Tibial artery (tissue), 4 donors: Measurements from ENCODE around the gene ASPSCR1.
A peak's percentile ranks its signal among the peaks of the same experiment; 100 is the strongest.
"Not testable (repeated sequence)": the region's sequence is repeated elsewhere in the genome, so short reads cannot be mapped to it uniquely, and the experiment has no call there.

ENCODE experiments used
- DNase-seq, 2 donors: peaks; one replicate each; pipeline ENCODE4 v3.0.0-alpha.2; 2019
- H3K27ac ChIP-seq, 2 donors: fragments of 200-600 bp; sonication (generic) in 1 of 2; 1 replicate in 1 of 2; 2 replicates in 1 of 2; pipeline ENCODE4 v1.5.1; 2018 to 2019; ENCODE audit warnings: mild to moderate bottlenecking in 1 of 2
- H3K27me3 ChIP-seq, 2 donors: fragments of 200-600 bp; sonication (generic) in 1 of 2; one replicate each; pipeline versions ENCODE4 v1.5.1 to v1.6.0; 2016 to 2019
- H3K36me3 ChIP-seq, 3 donors: fragments of 200-600 bp; sonication (generic) in 2 of 3; one replicate each; pipeline ENCODE4 v1.5.1; 2016 to 2019; ENCODE audit warnings: mild to moderate bottlenecking in 2 of 3
- H3K4me1 ChIP-seq, 4 donors: fragments of 200-600 bp; sonication (generic) in 2 of 4; 1 replicate in 3 of 4; 2 replicates in 1 of 4; pipeline ENCODE4 v1.5.1; 2016 to 2019
- H3K4me3 ChIP-seq, 2 donors: fragments of 200-600 bp; sonication (generic) in 1 of 2; 1 replicate in 1 of 2; 2 replicates in 1 of 2; pipeline ENCODE4 v1.5.1; 2018 to 2019; ENCODE audit warnings: mild to moderate bottlenecking in 2 of 2
- H3K9me3 ChIP-seq, 3 donors: fragments of 200-600 bp; sonication (generic) in 1 of 3; one replicate each; pipeline ENCODE4 v1.5.1; 2016 to 2019
- intact Hi-C: fragments of 100-400 bp; cut with DNase I; formaldehyde crosslinking; loops from one replicate; pipeline ENCODE4 v1.15.0; 2023; ENCODE audit warnings: low total_unique reads
- TF ChIP-seq, protein P1 (sequence below), 2 experiments: fragments of 200-600 bp in 1 of 2; fragments of 450-650 bp in 1 of 2; IDR thresholded peaks; one replicate each; pipeline ENCODE4 v1.5.1; 2017 to 2019; ENCODE audit warnings: antibody characterized with exemption in 2 of 2, mild to moderate bottlenecking in 1 of 2, moderate library complexity in 1 of 2

Gene ASPSCR1

DNA sequence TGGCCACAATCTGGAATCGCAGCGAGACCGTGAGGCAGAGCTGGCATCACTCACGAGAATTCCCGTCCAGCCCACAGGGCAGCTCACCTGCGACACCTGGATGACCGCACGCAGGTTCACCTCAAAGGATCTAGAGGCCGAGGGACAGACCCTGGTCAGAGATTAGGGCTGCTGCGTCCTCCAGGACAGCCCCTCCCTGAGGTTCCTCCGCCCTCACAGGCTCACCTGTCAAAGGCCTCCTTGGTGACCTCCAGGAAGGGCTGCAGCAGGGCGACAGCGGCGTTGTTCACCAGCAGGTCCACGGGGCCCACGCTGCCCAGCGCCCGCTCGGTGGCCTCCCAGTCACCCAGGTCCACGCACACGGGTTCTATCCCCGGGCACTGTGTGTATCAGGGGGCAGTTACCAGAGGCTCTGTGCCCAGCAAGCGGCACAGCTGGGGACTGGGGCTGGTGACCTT, 59.2 kb downstream of the ASPSCR1 start:
- peaks cover 0 to 13% (median 8%) of the 10 kb centered on the region in 3 donors for H3K36me3 ChIP-seq
- TF ChIP-seq, protein P1, sequence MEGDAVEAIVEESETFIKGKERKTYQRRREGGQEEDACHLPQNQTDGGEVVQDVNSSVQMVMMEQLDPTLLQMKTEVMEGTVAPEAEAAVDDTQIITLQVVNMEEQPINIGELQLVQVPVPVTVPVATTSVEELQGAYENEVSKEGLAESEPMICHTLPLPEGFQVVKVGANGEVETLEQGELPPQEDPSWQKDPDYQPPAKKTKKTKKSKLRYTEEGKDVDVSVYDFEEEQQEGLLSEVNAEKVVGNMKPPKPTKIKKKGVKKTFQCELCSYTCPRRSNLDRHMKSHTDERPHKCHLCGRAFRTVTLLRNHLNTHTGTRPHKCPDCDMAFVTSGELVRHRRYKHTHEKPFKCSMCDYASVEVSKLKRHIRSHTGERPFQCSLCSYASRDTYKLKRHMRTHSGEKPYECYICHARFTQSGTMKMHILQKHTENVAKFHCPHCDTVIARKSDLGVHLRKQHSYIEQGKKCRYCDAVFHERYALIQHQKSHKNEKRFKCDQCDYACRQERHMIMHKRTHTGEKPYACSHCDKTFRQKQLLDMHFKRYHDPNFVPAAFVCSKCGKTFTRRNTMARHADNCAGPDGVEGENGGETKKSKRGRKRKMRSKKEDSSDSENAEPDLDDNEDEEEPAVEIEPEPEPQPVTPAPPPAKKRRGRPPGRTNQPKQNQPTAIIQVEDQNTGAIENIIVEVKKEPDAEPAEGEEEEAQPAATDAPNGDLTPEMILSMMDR (IDR thresholded peaks at IDR 0.05): no peak
- H3K4me3 ChIP-seq: peak overlapping the region; percentile 64 to 97
- H3K4me1 ChIP-seq: peaks cover 0 to 28% (median 21%) of the 10 kb centered on the region in 4 donors
- intact Hi-C loops: loop anchor here (5.0 kb wide), 1 partner anchor 61 kb away; the partner anchor contains the start of gene FASN
- no peak for DNase-seq
- H3K9me3 ChIP-seq: no peaks in the 10 kb centered on the region
- peaks cover 0 to 19% of the 10 kb centered on the region in 2 donors for H3K27me3 ChIP-seq
- H3K27ac ChIP-seq: peak overlapping the region; percentile 96 to 99

DNA sequence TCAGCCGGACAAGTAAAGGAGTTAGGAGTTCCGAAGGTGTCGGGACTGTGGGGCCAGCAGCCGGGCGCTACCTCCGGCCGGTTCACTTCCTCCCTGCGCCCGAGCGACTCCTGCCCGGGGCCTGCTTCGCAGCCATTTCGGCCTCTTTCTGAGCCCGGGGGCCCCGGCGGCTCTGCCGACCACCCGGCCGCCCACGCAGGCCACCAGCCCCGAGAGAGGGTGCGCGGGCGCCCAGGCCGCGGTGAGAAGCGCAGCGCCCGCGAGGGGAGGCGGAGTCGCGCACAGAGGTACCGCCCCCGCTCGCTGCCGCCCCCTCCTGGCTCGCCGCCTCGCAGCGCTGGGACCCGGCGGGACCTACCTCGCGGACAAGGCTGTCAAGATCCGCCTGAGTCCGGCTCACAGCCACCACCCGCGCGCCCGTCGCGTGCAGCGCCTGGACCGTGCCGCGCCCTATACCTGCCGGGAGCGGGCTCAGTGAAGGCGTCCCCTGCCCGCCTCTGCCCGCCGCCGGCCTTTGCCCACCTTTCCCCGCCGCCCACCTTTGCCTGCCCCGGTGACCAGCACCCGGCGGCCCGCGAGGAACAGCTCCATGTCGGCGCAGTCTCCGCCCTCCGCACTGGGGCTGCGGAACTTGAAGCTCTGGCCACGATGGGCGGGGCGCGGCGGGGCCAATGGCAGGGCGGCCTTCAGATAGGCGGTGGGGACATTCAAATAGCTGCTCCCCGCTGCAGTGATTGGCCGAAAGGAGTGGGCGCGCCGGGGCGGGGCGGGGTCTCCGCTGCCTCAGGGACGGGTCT, 59.9 kb downstream of the ASPSCR1 start, which contains the start of gene DCXR:
DCXR (minus strand) TSS at position 606 of the 797 bp plus-strand sequence; CDS start at position 591, 15 bp downstream.
- peaks cover 0 to 14% of the 10 kb centered on the region in 2 donors for H3K27me3 ChIP-seq
- intact Hi-C loops: loop anchor here (5.0 kb wide), 1 partner anchor 60 kb away; the partner anchor contains the start of gene FASN
- TF ChIP-seq, protein P1 (IDR thresholded peaks at IDR 0.05): peak; percentile 69 to 70
- H3K4me1 ChIP-seq: peaks cover 0 to 23% (median 16%) of the 10 kb centered on the region in 4 donors
- peak within 1 kb of the TSS; percentile 64 to 97 for H3K4me3 ChIP-seq
- peak within 1 kb of the TSS; percentile 96 to 99 for H3K27ac ChIP-seq
- DNase-seq: peak; percentile 99
- H3K9me3 ChIP-seq: no peaks in the 10 kb centered on the region
- H3K36me3 ChIP-seq: peaks cover 0 to 13% (median 8%) of the 10 kb centered on the region in 3 donors

DNA sequence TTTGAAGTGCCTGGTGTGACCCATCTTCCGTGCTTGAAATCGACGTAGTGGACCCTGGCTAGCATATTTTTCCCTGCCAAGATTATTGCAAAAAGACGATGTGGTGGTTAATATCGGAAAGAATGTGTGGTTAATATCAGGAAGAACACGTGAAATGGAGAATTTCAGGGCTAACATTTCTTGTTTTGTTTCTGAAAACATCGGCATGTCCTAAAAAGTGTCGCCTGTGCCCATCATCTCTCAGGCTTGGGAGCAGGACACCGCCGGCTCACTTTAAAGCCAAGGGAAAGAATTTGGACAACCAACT, 60.4 kb downstream of the ASPSCR1 start:
- Histone ChIP-seq H3K4me3 (peak overlapping the region; percentile 64 to 97), H3K27ac (peak overlapping the region; percentile 96 to 99), H3K36me3 (peaks cover 0 to 13% (median 8%) of the 10 kb centered on the region in 3 donors), H3K9me3 (no peaks in the 10 kb centered on the region), H3K4me1 (peaks cover 0 to 22% (median 16%) of the 10 kb centered on the region in 4 donors), H3K27me3 (peaks cover 0 to 9% of the 10 kb centered on the region in 2 donors)
- intact Hi-C loops: loop anchor here (5.0 kb wide), 1 partner anchor 59 kb away; the partner anchor contains the start of gene FASN
- TF ChIP-seq, protein P1 (IDR thresholded peaks at IDR 0.05): no peak
- DNase-seq: no peak

DNA sequence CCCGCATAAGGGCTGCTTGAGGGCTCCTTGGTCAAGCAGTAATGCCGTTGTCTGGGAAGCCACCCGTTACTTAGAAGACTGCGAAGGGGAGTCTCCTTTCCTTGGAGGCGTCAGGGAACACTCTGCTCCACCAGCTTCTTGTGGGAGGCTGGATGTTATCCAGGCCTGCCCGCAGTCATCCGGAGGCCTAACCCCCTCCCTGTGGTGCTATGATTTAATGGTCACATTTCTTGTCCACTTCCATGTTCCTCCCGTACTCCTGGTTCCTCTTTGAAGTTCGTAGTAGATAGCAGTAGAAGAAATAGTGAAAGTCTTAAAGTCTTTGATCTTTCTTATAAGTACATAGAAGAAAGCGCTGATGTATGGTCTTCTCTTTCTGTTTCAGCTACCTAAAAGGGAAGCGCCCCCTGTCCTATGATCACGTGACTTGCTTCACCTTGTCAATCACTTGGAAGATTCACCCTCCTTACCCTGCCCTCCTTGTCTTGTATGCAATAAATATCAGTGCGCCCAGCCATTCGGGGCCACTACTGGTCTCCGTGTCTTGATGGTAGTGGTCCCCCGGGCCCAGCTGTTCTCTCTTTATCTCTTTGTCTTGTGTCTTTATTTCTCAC, 61.5 kb downstream of the ASPSCR1 start:
- not testable (repeated sequence) for H3K9me3 ChIP-seq, H3K27ac ChIP-seq, H3K4me3 ChIP-seq, DNase-seq, H3K27me3 ChIP-seq
- intact Hi-C loops: loop anchor here (5.0 kb wide), 1 partner anchor 58 kb away; the partner anchor contains the start of gene FASN
- H3K36me3 ChIP-seq: peaks cover 0 to 13% (median 8%) of the 10 kb centered on the region in 3 donors
- H3K4me1 ChIP-seq: peaks cover 0 to 22% (median 16%) of the 10 kb centered on the region in 4 donors

DNA sequence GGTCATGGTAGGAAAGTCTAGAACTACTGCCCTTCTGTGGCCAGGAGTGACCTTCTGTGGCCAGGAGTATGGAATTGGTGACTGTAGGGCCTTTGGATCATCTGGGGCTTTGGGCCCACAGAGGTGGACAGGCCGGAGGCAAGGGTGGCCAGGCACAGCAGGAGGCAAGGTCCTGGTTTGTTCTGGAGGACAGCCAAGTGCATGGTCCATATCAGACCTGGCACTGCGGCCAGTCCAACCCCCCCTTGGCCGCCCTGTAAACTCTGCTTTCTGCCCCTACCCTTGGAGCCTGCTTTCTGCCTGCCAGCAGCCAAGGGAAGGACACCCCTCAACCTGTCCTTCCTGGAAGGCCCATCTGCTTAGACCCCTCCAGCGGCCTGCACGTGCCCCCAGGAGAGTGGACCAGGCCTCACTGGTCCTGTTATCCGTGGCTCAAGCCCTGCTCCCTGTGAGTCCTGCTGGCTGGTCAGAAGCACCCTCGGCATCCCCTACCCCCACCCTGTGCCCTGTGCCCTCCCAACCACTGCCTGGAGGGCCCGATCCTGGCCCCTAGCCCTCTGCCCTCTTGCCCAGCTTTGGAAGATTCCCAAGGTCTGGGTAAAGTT, 62.4 kb downstream of the ASPSCR1 start:
- TF ChIP-seq, protein P1 (IDR thresholded peaks at IDR 0.05): no peak
- Histone ChIP-seq H3K9me3 (no peaks in the 10 kb centered on the region), H3K4me1 (peaks cover 0 to 22% (median 16%) of the 10 kb centered on the region in 4 donors), H3K27me3 (no peaks in the 10 kb centered on the region), H3K27ac (no peak overlapping the region), H3K4me3 (no peak overlapping the region), H3K36me3 (peaks cover 0 to 13% (median 8%) of the 10 kb centered on the region in 3 donors)
- no peak for DNase-seq
- intact Hi-C loops: loop anchor here (5.0 kb wide), 1 partner anchor 58 kb away; the partner anchor contains the start of gene FASN
